Sigmoid colon (tissue), 7 donors: Measurements from ENCODE around the gene HTRA3. TPM values are rescaled to one million over a fixed set of nuclear protein-coding genes. Genes with fewer than 3 reads are reported as not detected.
"Not testable (repeated sequence)": the region's sequence is repeated elsewhere in the genome, so short reads cannot be mapped to it uniquely, and the experiment has no call there.

Source experiments
- DNase-seq: peaks from one replicate; pipeline ENCODE4 v3.0.0-alpha.2; 2019
- H3K27ac ChIP-seq, 4 donors: fragments of 200-600 bp; sonication (generic); one replicate each; pipeline ENCODE4 v1.5.1; 2016 to 2019; ENCODE audit warnings: mild to moderate bottlenecking in 1 of 4
- H3K27me3 ChIP-seq, 3 donors: fragments of 200-600 bp; sonication (generic); one replicate each; pipeline ENCODE4 v1.5.1; 2019; ENCODE audit warnings: mild to moderate bottlenecking in 1 of 3
- H3K36me3 ChIP-seq, 4 donors: fragments of 200-600 bp; sonication (generic); one replicate each; pipeline ENCODE4 v1.5.1; 2016 to 2019
- H3K4me1 ChIP-seq, 4 donors: fragments of 200-600 bp; sonication (generic); one replicate each; pipeline ENCODE4 v1.5.1; 2017 to 2019
- H3K4me3 ChIP-seq, 4 donors: fragments of 200-600 bp; sonication (generic); one replicate each; pipeline ENCODE4 v1.5.1; 2017 to 2019; ENCODE audit warnings: mild to moderate bottlenecking in 2 of 4, moderate library complexity in 1 of 4
- H3K9me3 ChIP-seq, 4 donors: fragments of 200-600 bp in 3 of 4; sonication (generic) in 3 of 4; one replicate each; pipeline versions ENCODE4 v1.5.1 to v1.6.1; 2013 to 2019
- EP300 ChIP-seq, 4 donors: sonication (generic); formaldehyde crosslinking; IDR thresholded peaks; one replicate each; pipeline ENCODE4 v1.6.1; 2017; ENCODE audit warnings: antibody characterized with exemption in 4 of 4
- POLR2A ChIP-seq, 2 donors: fragments of 450-650 bp; IDR thresholded peaks; one replicate each; pipeline ENCODE4 v1.6.1; 2016; ENCODE audit warnings: antibody characterized with exemption in 2 of 2, mild to moderate bottlenecking in 2 of 2, moderate library complexity in 2 of 2
- POLR2AphosphoS5 ChIP-seq, 4 donors: sonication (generic); formaldehyde crosslinking; IDR thresholded peaks; one replicate each; pipeline ENCODE4 v1.6.1; 2017; ENCODE audit warnings: antibody characterized with exemption in 4 of 4
- WGBS, 2 donors: extraction: QIAGEN DNeasy Blood & Tissue Kit; methylation state at CpG; one replicate each; pipeline ENCODE4 v1.1.7; 2013; 5-methylcytosine and 5-hydroxymethylcytosine counted together
- intact Hi-C: fragments of 100-400 bp; cut with DNase I; formaldehyde crosslinking; loops from one replicate; pipeline ENCODE4 v1.15.1; 2023
- polyA plus RNA-seq, 3 donors: library from polyadenylated mRNA; stranded (reverse); fragments of 200-250 nt; gene quantifications; one replicate each; pipeline ENCODE4 v1.2.3, GENCODE V29; 2013
- total RNA-seq, 4 donors: library from RNA; depleted of rRNA; stranded (reverse); fragments of >200 nt; gene quantifications; one replicate each; pipeline ENCODE4 v1.1.0, GENCODE V29; 2016
- TF ChIP-seq, protein P1 (sequence below), 4 experiments: fragments of 450-650 bp in 3 of 4; fragments of 200-600 bp in 1 of 4; IDR thresholded peaks; one replicate each; pipeline ENCODE4 v1.5.1; 2016 to 2019; ENCODE audit warnings: antibody characterized with exemption in 4 of 4, mild to moderate bottlenecking in 3 of 4, moderate library complexity in 2 of 4
- donor health status: healthy with polysubstance abuse.
- donor health status: Bipolar disorder and iron deficiency.
- donor health status: healthy.

The HTRA3 gene
- total and polyA plus RNA-seq, 7 donors = 1.2 to 49.6 (median 14.5) TPM

GRCh38 chr4:8348071-8348470 is 78.5 kb downstream of the HTRA3 start:
- no peaks in the 10 kb centered on the region for H3K9me3 ChIP-seq
- H3K4me3 ChIP-seq = no peak overlapping the region
- H3K4me1 ChIP-seq = peaks cover 0 to 42% (median 38%) of the 10 kb centered on the region in 4 donors
- peak; percentile 27 for DNase-seq
- 49 to 54% methylated on average over 6 of the region's 6 CpGs for WGBS, 2 donors
- H3K27ac ChIP-seq = no peak overlapping the region
- no peaks in the 10 kb centered on the region for H3K36me3 ChIP-seq
- TF ChIP-seq POLR2A (IDR thresholded peaks at IDR 0.05) (no peak), EP300 (IDR thresholded peaks at IDR 0.05) (no peak), POLR2AphosphoS5 (IDR thresholded peaks at IDR 0.05) (no peak)
- TF ChIP-seq, protein P1, sequence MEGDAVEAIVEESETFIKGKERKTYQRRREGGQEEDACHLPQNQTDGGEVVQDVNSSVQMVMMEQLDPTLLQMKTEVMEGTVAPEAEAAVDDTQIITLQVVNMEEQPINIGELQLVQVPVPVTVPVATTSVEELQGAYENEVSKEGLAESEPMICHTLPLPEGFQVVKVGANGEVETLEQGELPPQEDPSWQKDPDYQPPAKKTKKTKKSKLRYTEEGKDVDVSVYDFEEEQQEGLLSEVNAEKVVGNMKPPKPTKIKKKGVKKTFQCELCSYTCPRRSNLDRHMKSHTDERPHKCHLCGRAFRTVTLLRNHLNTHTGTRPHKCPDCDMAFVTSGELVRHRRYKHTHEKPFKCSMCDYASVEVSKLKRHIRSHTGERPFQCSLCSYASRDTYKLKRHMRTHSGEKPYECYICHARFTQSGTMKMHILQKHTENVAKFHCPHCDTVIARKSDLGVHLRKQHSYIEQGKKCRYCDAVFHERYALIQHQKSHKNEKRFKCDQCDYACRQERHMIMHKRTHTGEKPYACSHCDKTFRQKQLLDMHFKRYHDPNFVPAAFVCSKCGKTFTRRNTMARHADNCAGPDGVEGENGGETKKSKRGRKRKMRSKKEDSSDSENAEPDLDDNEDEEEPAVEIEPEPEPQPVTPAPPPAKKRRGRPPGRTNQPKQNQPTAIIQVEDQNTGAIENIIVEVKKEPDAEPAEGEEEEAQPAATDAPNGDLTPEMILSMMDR (IDR thresholded peaks at IDR 0.05) = no peak
- intact Hi-C loops = no loop called here
- H3K27me3 ChIP-seq = no peaks in the 10 kb centered on the region

- H3K9me3 ChIP-seq, intact Hi-C loops, H3K27ac ChIP-seq, H3K27me3 ChIP-seq, H3K36me3 ChIP-seq, H3K4me3 ChIP-seq: not testable (repeated sequence)
- DNase-seq = peak; percentile 21
- peaks cover 0 to 42% (median 35%) of the 10 kb centered on the region in 4 donors for H3K4me1 ChIP-seq
- 65 to 87% methylated on average over 11 of the region's 11 CpGs for WGBS, 2 donors
Observed at GRCh38 chr4:8349236-8349635, 79.7 kb downstream of the HTRA3 start.

GRCh38 chr4:8349664-8350236 is 80.2 kb downstream of the HTRA3 start:
- intact Hi-C loops = no loop called here
- TF ChIP-seq EP300 (IDR thresholded peaks at IDR 0.05) = no peak
- no peak for TF ChIP-seq POLR2A (IDR thresholded peaks at IDR 0.05)
- TF ChIP-seq POLR2AphosphoS5 (IDR thresholded peaks at IDR 0.05) = no peak
- TF ChIP-seq, protein P1 (IDR thresholded peaks at IDR 0.05) = no peak
- WGBS, 2 donors = 73 to 84% methylated on average over 7 of the region's 7 CpGs

DNA sequence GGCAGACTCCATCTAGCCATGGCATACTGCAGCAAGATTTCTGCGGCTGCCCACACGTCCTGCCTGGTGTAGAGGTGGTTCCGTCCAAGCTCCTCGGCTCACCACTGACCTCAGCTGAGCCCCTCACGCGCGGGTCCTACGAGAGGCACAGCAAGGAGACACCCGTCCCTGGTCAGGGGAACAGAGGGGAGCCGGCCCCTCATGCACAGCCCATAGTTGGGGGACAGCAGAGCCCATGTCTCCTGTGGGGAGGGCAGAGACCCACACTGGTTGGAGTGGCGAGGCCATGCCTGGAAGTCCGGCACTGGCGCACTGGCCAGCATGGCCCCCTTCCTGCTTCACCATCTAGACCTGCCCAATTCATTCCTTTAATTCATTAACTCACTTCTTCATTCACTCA is 80.8 kb downstream of the HTRA3 start:
- peak; percentile 45 for DNase-seq
- intact Hi-C loops = no loop called here
- TF ChIP-seq POLR2A (IDR thresholded peaks at IDR 0.05) = no peak
- no peak for TF ChIP-seq EP300 (IDR thresholded peaks at IDR 0.05)
- no peak for TF ChIP-seq POLR2AphosphoS5 (IDR thresholded peaks at IDR 0.05)
- TF ChIP-seq, protein P1 (IDR thresholded peaks at IDR 0.05) = no peak
- no peaks in the 10 kb centered on the region for H3K9me3 ChIP-seq
- H3K4me1 ChIP-seq = peaks cover 0 to 53% (median 44%) of the 10 kb centered on the region in 4 donors
- no peak overlapping the region for H3K4me3 ChIP-seq
- no peaks in the 10 kb centered on the region for H3K36me3 ChIP-seq
- H3K27ac ChIP-seq = no peak overlapping the region
- 92% methylated on average over 13 of the region's 13 CpGs for WGBS, 2 donors
- H3K27me3 ChIP-seq = no peaks in the 10 kb centered on the region

More at GRCh38 chr4:8349664-8350236, 80.2 kb downstream of the HTRA3 start:
- peak; percentile 34 for DNase-seq
- H3K9me3 ChIP-seq = no peaks in the 10 kb centered on the region
- H3K4me3 ChIP-seq = no peak overlapping the region
- no peak overlapping the region for H3K27ac ChIP-seq
- no peaks in the 10 kb centered on the region for H3K27me3 ChIP-seq
- H3K4me1 ChIP-seq = peaks cover 0 to 47% (median 38%) of the 10 kb centered on the region in 4 donors
- H3K36me3 ChIP-seq = no peaks in the 10 kb centered on the region

DNA sequence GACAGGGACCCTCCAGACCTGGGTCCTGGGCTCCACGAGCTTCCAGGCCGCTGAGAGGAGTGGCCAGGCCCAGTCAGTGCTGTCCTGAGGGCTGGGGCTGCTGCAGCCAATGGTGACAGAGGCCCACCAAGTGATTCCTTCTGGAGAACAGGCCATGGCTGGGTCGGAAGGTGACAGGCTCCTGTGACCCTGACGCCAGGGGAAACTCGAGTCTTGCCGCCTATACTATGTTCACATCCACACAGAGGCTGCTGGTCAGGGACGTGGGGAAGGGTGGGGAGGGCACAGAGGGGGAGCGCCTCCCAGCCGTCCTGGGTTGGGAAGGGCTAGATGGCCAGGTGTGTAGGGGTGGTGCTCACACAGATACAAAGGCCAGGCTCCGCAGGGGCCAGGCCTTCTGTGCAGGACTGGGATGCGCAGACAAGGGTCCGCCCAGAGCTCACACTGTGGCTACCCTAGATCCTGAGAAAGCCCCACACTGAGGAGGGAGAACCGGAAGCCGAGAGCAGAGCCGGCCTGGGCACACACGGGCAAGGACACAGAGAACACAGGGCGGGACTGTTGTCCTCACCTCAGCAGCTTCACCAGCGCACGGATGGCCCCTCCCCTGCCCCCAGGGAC is 81.4 kb downstream of the HTRA3 start:
- peak; percentile 59 for DNase-seq
- 67 to 83% methylated on average over 19 of the region's 19 CpGs for WGBS, 2 donors
- Histone ChIP-seq H3K9me3 (no peaks in the 10 kb centered on the region), H3K4me1 (peaks cover 0 to 59% (median 50%) of the 10 kb centered on the region in 4 donors), H3K27me3 (no peaks in the 10 kb centered on the region), H3K4me3 (no peak overlapping the region), H3K27ac (peak overlapping the region; percentile 20 to 63 (median 54)), H3K36me3 (no peaks in the 10 kb centered on the region)
- intact Hi-C loops = no loop called here
- TF ChIP-seq POLR2A (IDR thresholded peaks at IDR 0.05) (no peak), EP300 (IDR thresholded peaks at IDR 0.05) (no peak), POLR2AphosphoS5 (IDR thresholded peaks at IDR 0.05) (no peak)
- TF ChIP-seq, protein P1 (IDR thresholded peaks at IDR 0.05) = no peak
